Neural progenitor cell (in vitro differentiated cells): ENCODE measurements around the gene CIAO3. TPM values are rescaled to one million over a fixed set of nuclear protein-coding genes. Genes with fewer than 3 reads are reported as not detected.
"Not testable (repeated sequence)": the region's sequence is repeated elsewhere in the genome, so short reads cannot be mapped to it uniquely, and the experiment has no call there.

Experiments used
- DNase-seq: peaks from one replicate; pipeline ENCODE4 v3.0.0-alpha.2; 2016; ENCODE audit warnings: low spot score
- H2AFZ ChIP-seq: fragments of 200-600 bp; sonication (generic); replicated peaks from 2 replicates; pipeline ENCODE4 v1.6.1; 2016; ENCODE audit warnings: antibody characterized with exemption
- H3F3A ChIP-seq: fragments of 200-600 bp; sonication (generic); 2 replicates; pipeline ENCODE4 v1.6.1; 2016; ENCODE audit warnings: antibody characterized with exemption, low read depth
- H3K27ac ChIP-seq: fragments of 200-600 bp; sonication (generic); 2 replicates; pipeline ENCODE4 v1.5.1; 2016; ENCODE audit warnings: mild to moderate bottlenecking
- H3K27me3 ChIP-seq: fragments of 200-600 bp; sonication (generic); 2 replicates; pipeline ENCODE4 v1.6.1; 2016; ENCODE audit warnings: mild to moderate bottlenecking, moderate library complexity
- H3K36me3 ChIP-seq: fragments of 200-600 bp; sonication (generic); 2 replicates; pipeline ENCODE4 v1.5.1; 2016
- H3K4me1 ChIP-seq: fragments of 200-600 bp; sonication (generic); 2 replicates; pipeline ENCODE4 v1.6.1; 2016; ENCODE audit warnings: mixed run types
- H3K4me2 ChIP-seq: fragments of 200-600 bp; sonication (generic); 2 replicates; pipeline ENCODE4 v1.6.1; 2016
- H3K4me3 ChIP-seq: fragments of 200-600 bp; sonication (generic); 2 replicates; pipeline ENCODE4 v1.5.1; 2016
- H3K79me2 ChIP-seq: fragments of 200-600 bp; sonication (generic); 2 replicates; pipeline ENCODE4 v1.6.1; 2016; ENCODE audit warnings: low read depth
- H3K9ac ChIP-seq: fragments of 200-600 bp; sonication (generic); 2 replicates; pipeline ENCODE4 v1.6.1; 2016
- H3K9me3 ChIP-seq: fragments of 200-600 bp; sonication (generic); 2 replicates; pipeline ENCODE4 v1.5.1; 2016; ENCODE audit warnings: low read depth
- H4K20me1 ChIP-seq: fragments of 200-600 bp; sonication (generic); 2 replicates; pipeline ENCODE4 v1.6.1; 2016; ENCODE audit warnings: low read depth
- H3K27ac Mint-ChIP-seq: 3 replicates; pipeline ENCODE4 v1.8.0; 2021; ENCODE audit warnings: mixed read lengths
- H3K27me3 Mint-ChIP-seq: 2 replicates; pipeline ENCODE4 v1.8.0; 2022; ENCODE audit warnings: low read depth, mild to moderate bottlenecking, inconsistent platforms, moderate library complexity, mixed read lengths; ENCODE audit not compliant: insufficient read depth
- H3K36me3 Mint-ChIP-seq: 3 replicates; pipeline ENCODE4 v1.8.0; 2021; ENCODE audit warnings: mixed read lengths
- H3K4me1 Mint-ChIP-seq: 3 replicates; pipeline ENCODE4 v1.8.0; 2021; ENCODE audit warnings: mixed read lengths
- H3K4me3 Mint-ChIP-seq: 3 replicates; pipeline ENCODE4 v1.8.0; 2021; ENCODE audit warnings: mild to moderate bottlenecking, moderate library complexity, mixed read lengths
- H3K9me3 Mint-ChIP-seq: 3 replicates; pipeline ENCODE4 v1.8.0; 2020; ENCODE audit warnings: mixed read lengths
- EZH2 ChIP-seq: fragments of 200-600 bp; sonication (generic); IDR thresholded peaks from 2 replicates; pipeline ENCODE4 v1.6.1; 2017; ENCODE audit warnings: antibody characterized with exemption, mild to moderate bottlenecking, moderate library complexity
- EZH2phosphoT487 ChIP-seq: fragments of 200-600 bp; sonication (generic); IDR thresholded peaks from 2 replicates; pipeline ENCODE4 v1.6.1; 2017; ENCODE audit warnings: antibody characterized with exemption
- total RNA-seq: library from RNA; depleted of rRNA; stranded (reverse); fragments of >200 nt; gene quantifications from 2 replicates; pipeline ENCODE4 v1.2.3, GENCODE V29; 2015; ENCODE audit warnings: low replicate concordance
- TF ChIP-seq, protein P1 (sequence below): fragments of 200-600 bp; sonication (generic); IDR thresholded peaks from 2 replicates; pipeline ENCODE4 v1.5.1; 2017; ENCODE audit warnings: antibody characterized with exemption, mild to moderate bottlenecking

CIAO3 gene
- total RNA-seq, 1 donor from 2014 or later = 20.5 TPM

GRCh38 chr16:778447-778846, 37.6 kb upstream of the CIAO3 start:
- no peak for DNase-seq
- TF ChIP-seq, protein P1, sequence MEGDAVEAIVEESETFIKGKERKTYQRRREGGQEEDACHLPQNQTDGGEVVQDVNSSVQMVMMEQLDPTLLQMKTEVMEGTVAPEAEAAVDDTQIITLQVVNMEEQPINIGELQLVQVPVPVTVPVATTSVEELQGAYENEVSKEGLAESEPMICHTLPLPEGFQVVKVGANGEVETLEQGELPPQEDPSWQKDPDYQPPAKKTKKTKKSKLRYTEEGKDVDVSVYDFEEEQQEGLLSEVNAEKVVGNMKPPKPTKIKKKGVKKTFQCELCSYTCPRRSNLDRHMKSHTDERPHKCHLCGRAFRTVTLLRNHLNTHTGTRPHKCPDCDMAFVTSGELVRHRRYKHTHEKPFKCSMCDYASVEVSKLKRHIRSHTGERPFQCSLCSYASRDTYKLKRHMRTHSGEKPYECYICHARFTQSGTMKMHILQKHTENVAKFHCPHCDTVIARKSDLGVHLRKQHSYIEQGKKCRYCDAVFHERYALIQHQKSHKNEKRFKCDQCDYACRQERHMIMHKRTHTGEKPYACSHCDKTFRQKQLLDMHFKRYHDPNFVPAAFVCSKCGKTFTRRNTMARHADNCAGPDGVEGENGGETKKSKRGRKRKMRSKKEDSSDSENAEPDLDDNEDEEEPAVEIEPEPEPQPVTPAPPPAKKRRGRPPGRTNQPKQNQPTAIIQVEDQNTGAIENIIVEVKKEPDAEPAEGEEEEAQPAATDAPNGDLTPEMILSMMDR = no peak
- TF ChIP-seq EZH2 (no peak), EZH2phosphoT487 (no peak)
- peaks cover 42% of the 10 kb centered on the region for H3K27me3 ChIP-seq
- H3K4me2 ChIP-seq = no peak overlapping the region
- no peak overlapping the region for H3K27ac ChIP-seq
- H3K4me1 ChIP-seq = no peaks in the 10 kb centered on the region
- H2AFZ ChIP-seq = no peak overlapping the region
- no peaks in the 10 kb centered on the region for H3F3A ChIP-seq
- peaks cover 12% of the 10 kb centered on the region for H3K27me3 Mint-ChIP-seq
- no peak overlapping the region for H3K4me3 Mint-ChIP-seq
- no peak overlapping the region for H3K9ac ChIP-seq
- no peaks in the 10 kb centered on the region for H3K36me3 Mint-ChIP-seq
- no peaks in the 10 kb centered on the region for H4K20me1 ChIP-seq
- H3K9me3 Mint-ChIP-seq = no peaks in the 10 kb centered on the region
- H3K79me2 ChIP-seq = no peaks in the 10 kb centered on the region
- H3K9me3 ChIP-seq = no peaks in the 10 kb centered on the region
- no peak overlapping the region for H3K4me3 ChIP-seq
- H3K4me1 Mint-ChIP-seq = peaks cover 4% of the 10 kb centered on the region
- H3K36me3 ChIP-seq = no peaks in the 10 kb centered on the region
- no peak overlapping the region for H3K27ac Mint-ChIP-seq

GRCh38 chr16:777826-778225, 37.0 kb upstream of the CIAO3 start:
- Histone ChIP-seq H3K4me3 (no peak overlapping the region), H3K9ac (no peak overlapping the region), H3K4me1 (no peaks in the 10 kb centered on the region), H3F3A (no peaks in the 10 kb centered on the region), H2AFZ (no peak overlapping the region), H4K20me1 (no peaks in the 10 kb centered on the region), H3K27me3 (peaks cover 42% of the 10 kb centered on the region), H3K79me2 (no peaks in the 10 kb centered on the region), H3K36me3 (no peaks in the 10 kb centered on the region), H3K9me3 (no peaks in the 10 kb centered on the region), H3K4me2 (no peak overlapping the region), H3K27ac (no peak overlapping the region)
- TF ChIP-seq EZH2 (no peak), EZH2phosphoT487 (no peak)
- TF ChIP-seq, protein P1 = no peak
- peaks cover 4% of the 10 kb centered on the region for H3K4me1 Mint-ChIP-seq
- no peak overlapping the region for H3K4me3 Mint-ChIP-seq
- no peak for DNase-seq
- H3K27ac Mint-ChIP-seq = peak overlapping the region; percentile 76
- no peaks in the 10 kb centered on the region for H3K36me3 Mint-ChIP-seq
- H3K27me3 Mint-ChIP-seq = peaks cover 12% of the 10 kb centered on the region
- no peaks in the 10 kb centered on the region for H3K9me3 Mint-ChIP-seq

GRCh38 chr16:776824-777223, 36.0 kb upstream of the CIAO3 start:
- H3K27ac Mint-ChIP-seq = no peak overlapping the region
- Histone ChIP-seq H3K36me3 (no peaks in the 10 kb centered on the region), H3K9ac (no peak overlapping the region), H3K4me1 (no peaks in the 10 kb centered on the region), H3K4me3 (no peak overlapping the region), H3K27me3 (peaks cover 38% of the 10 kb centered on the region), H3F3A (no peaks in the 10 kb centered on the region), H2AFZ (no peak overlapping the region), H3K4me2 (no peak overlapping the region), H3K9me3 (no peaks in the 10 kb centered on the region), H3K79me2 (no peaks in the 10 kb centered on the region), H4K20me1 (no peaks in the 10 kb centered on the region), H3K27ac (no peak overlapping the region)
- no peaks in the 10 kb centered on the region for H3K36me3 Mint-ChIP-seq
- peaks cover 4% of the 10 kb centered on the region for H3K4me1 Mint-ChIP-seq
- H3K9me3 Mint-ChIP-seq = no peaks in the 10 kb centered on the region
- no peak overlapping the region for H3K4me3 Mint-ChIP-seq
- H3K27me3 Mint-ChIP-seq = peaks cover 9% of the 10 kb centered on the region
- TF ChIP-seq, protein P1 = no peak
- TF ChIP-seq EZH2phosphoT487 = no peak
- no peak for TF ChIP-seq EZH2
- no peak for DNase-seq

DNA sequence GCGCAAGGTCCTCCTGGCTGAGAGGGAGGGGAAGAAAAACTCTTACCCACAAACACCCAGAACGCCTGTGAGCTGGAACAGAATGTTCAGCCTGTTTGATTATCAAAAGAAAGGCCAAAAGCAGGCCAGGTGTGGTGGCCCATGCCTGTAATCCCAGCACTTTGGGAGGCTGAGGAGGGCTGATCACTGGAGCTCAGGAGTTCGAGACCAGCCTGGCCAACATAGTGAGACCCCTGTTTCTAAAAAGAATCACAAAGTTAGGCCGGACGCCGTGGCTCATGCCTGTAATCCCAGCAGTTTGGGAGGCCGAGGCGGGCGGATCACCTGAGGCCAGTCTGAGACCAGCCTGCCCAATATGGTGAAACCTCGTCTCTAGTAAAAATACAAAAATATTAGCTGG, 35.5 kb upstream of the CIAO3 start:
- not testable (repeated sequence) for H3K4me1 ChIP-seq, H3K9me3 ChIP-seq, H3K27me3 Mint-ChIP-seq, H3K4me1 Mint-ChIP-seq, H3K9me3 Mint-ChIP-seq, H3K4me3 Mint-ChIP-seq, H3K4me2 ChIP-seq, H4K20me1 ChIP-seq, H3K27ac Mint-ChIP-seq, H3K9ac ChIP-seq, H3K79me2 ChIP-seq, H2AFZ ChIP-seq, H3K27ac ChIP-seq, DNase-seq, H3K36me3 ChIP-seq, H3K36me3 Mint-ChIP-seq, H3F3A ChIP-seq, H3K4me3 ChIP-seq
- H3K27me3 ChIP-seq = peaks cover 33% of the 10 kb centered on the region
